Measurements from ENCODE around the gene MYLK4. TPM values are rescaled to one million over a fixed set of nuclear protein-coding genes. Genes with fewer than 3 reads are reported as not detected.

Gene MYLK4
- polyA plus RNA-seq, 1 donor from 2014 or later = 1.3 TPM

GRCh38 chr6:2753110-2753489 is 2.4 kb upstream of the MYLK4 start:
- H3K27me3 ChIP-seq (ENCODE audit: insufficient read depth, low read depth, low read length) = no peaks in the 10 kb centered on the region
- H3K27ac ChIP-seq (ENCODE audit: low read length) = no peak overlapping the region
- no peaks in the 10 kb centered on the region for H3K36me3 ChIP-seq (ENCODE audit: insufficient read depth, low read length)
- H3K4me2 ChIP-seq (ENCODE audit: low read length) = no peak overlapping the region
- no peak overlapping the region for H3K4me3 ChIP-seq (ENCODE audit: low read length)
- H3K9me2 ChIP-seq (ENCODE audit: insufficient read depth, low read length) = no peaks in the 10 kb centered on the region
- TF ChIP-seq EZH2 (IDR thresholded peaks at IDR 0.05; ENCODE audit: borderline replicate concordance, insufficient read depth, low read length, poor library complexity, severe bottlenecking) (no peak), SMC3 (conservative IDR thresholded peaks at IDR 0.05; ENCODE audit: poor library complexity) (no peak), MXI1 (conservative IDR thresholded peaks at IDR 0.05; ENCODE audit: poor library complexity, severe bottlenecking) (no peak)
- no peak overlapping the region for H3K9ac ChIP-seq (ENCODE audit: low read length)
- H4K20me1 ChIP-seq (ENCODE audit: insufficient read depth) = no peaks in the 10 kb centered on the region
- no peaks in the 10 kb centered on the region for H3K9me3 ChIP-seq (ENCODE audit: low read length)
- no peaks in the 10 kb centered on the region for H3K79me2 ChIP-seq (replicated peaks; ENCODE audit: insufficient read depth, low read length)
- H2AFZ ChIP-seq (ENCODE audit: low read depth, low read length) = no peak overlapping the region
- no peaks in the 10 kb centered on the region for H3F3A ChIP-seq (ENCODE audit: insufficient read depth, low read length, poor library complexity, severe bottlenecking)

- H3K4me2 ChIP-seq (ENCODE audit: low read length) = no peak overlapping the region
- H3K36me3 ChIP-seq (ENCODE audit: insufficient read depth, low read length) = no peaks in the 10 kb centered on the region
- no peaks in the 10 kb centered on the region for H3K79me2 ChIP-seq (replicated peaks; ENCODE audit: insufficient read depth, low read length)
- no peak overlapping the region for H3K9ac ChIP-seq (ENCODE audit: low read length)
- H3K27ac ChIP-seq (ENCODE audit: low read length) = no peak overlapping the region
- TF ChIP-seq SMC3 (conservative IDR thresholded peaks at IDR 0.05; ENCODE audit: poor library complexity) (no peak), TAF1 (IDR thresholded peaks at IDR 0.05; ENCODE audit: low read depth) (no peak), REST (IDR thresholded peaks at IDR 0.05; ENCODE audit: borderline replicate concordance) (no peak), RAD21 (conservative IDR thresholded peaks at IDR 0.05) (no peak), MXI1 (conservative IDR thresholded peaks at IDR 0.05; ENCODE audit: poor library complexity, severe bottlenecking) (no peak), EP300 (conservative IDR thresholded peaks at IDR 0.05; ENCODE audit: poor library complexity, severe bottlenecking) (no peak), POLR2AphosphoS5 (IDR thresholded peaks at IDR 0.05) (no peak), CTCF (IDR thresholded peaks at IDR 0.05; ENCODE audit: poor library complexity, severe bottlenecking) (no peak), EZH2 (IDR thresholded peaks at IDR 0.05; ENCODE audit: borderline replicate concordance, insufficient read depth, low read length, poor library complexity, severe bottlenecking) (no peak)
- H3K4me3 ChIP-seq (ENCODE audit: low read length) = no peak overlapping the region
- no peaks in the 10 kb centered on the region for H3F3A ChIP-seq (ENCODE audit: insufficient read depth, low read length, poor library complexity, severe bottlenecking)
- H3K9me2 ChIP-seq (ENCODE audit: insufficient read depth, low read length) = no peaks in the 10 kb centered on the region
- H4K20me1 ChIP-seq (ENCODE audit: insufficient read depth) = no peaks in the 10 kb centered on the region
- H3K27me3 ChIP-seq (ENCODE audit: insufficient read depth, low read depth, low read length) = no peaks in the 10 kb centered on the region
- no peaks in the 10 kb centered on the region for H3K9me3 ChIP-seq (ENCODE audit: low read length)
- H2AFZ ChIP-seq (ENCODE audit: low read depth, low read length) = no peak overlapping the region
Observed at GRCh38 chr6:2752477-2753109, 1.9 kb upstream of the MYLK4 start.
